Tibial nerve (tissue), 4 donors: Measurements from ENCODE around the gene NBAS. TPM values are rescaled to one million over a fixed set of nuclear protein-coding genes. Genes with fewer than 3 reads are reported as not detected.

Experiments
- DNase-seq, 2 donors: peaks; one replicate each; pipeline ENCODE4 v3.0.0-alpha.2; 2019; ENCODE audit warnings: low spot score in 2 of 2
- H3K27ac ChIP-seq, 4 donors: fragments of 200-600 bp; sonication (generic) in 3 of 4; one replicate each; pipeline ENCODE4 v1.5.1; 2017 to 2019; ENCODE audit warnings: mild to moderate bottlenecking in 1 of 4
- H3K27me3 ChIP-seq, 2 donors: fragments of 200-600 bp; sonication (generic) in 1 of 2; one replicate each; pipeline versions ENCODE4 v1.5.1 to v1.6.0; 2017 to 2019
- H3K36me3 ChIP-seq, 3 donors: fragments of 200-600 bp; sonication (generic); one replicate each; pipeline ENCODE4 v1.5.1; 2018 to 2019
- H3K4me1 ChIP-seq, 4 donors: fragments of 200-600 bp; sonication (generic) in 3 of 4; one replicate each; pipeline ENCODE4 v1.5.1; 2017 to 2019
- H3K4me3 ChIP-seq, 4 donors: fragments of 200-600 bp; sonication (generic) in 3 of 4; one replicate each; pipeline ENCODE4 v1.5.1; 2017 to 2019; ENCODE audit warnings: mild to moderate bottlenecking in 1 of 4, moderate library complexity in 1 of 4
- H3K9me3 ChIP-seq, 4 donors: fragments of 200-600 bp; sonication (generic) in 3 of 4; one replicate each; pipeline ENCODE4 v1.5.1; 2017 to 2019
- EP300 ChIP-seq, 2 donors: sonication (generic); formaldehyde crosslinking; IDR thresholded peaks; one replicate each; pipeline ENCODE4 v1.6.1; 2017; ENCODE audit warnings: antibody characterized with exemption in 2 of 2, mild to moderate bottlenecking in 1 of 2
- POLR2A ChIP-seq, 2 donors: fragments of 450-650 bp; IDR thresholded peaks; one replicate each; pipeline ENCODE4 v1.6.1; 2017; ENCODE audit warnings: antibody characterized with exemption in 2 of 2, mild to moderate bottlenecking in 2 of 2, moderate library complexity in 2 of 2
- WGBS, 2 donors: methylation state at CpG; one replicate each; pipeline ENCODE4 v1.1.5; 2018; 5-methylcytosine and 5-hydroxymethylcytosine counted together
- total RNA-seq, 4 donors: library from RNA; depleted of rRNA; stranded (reverse); fragments of >200 nt; gene quantifications; one replicate each; pipeline ENCODE4 v1.1.0, GENCODE V29; 2016
- TF ChIP-seq, protein P1 (sequence below), 5 experiments: fragments of 200-600 bp in 3 of 5; fragments of 450-650 bp in 2 of 5; sonication (generic) in 3 of 5; IDR thresholded peaks; one replicate each; pipeline ENCODE4 v1.5.1; 2016 to 2019; ENCODE audit warnings: antibody characterized with exemption in 5 of 5, mild to moderate bottlenecking in 3 of 5, moderate library complexity in 2 of 5

The NBAS gene
- total RNA-seq, 4 donors from 2014 or later, result 49.0 to 59.1 (median 55.1) TPM

DNA sequence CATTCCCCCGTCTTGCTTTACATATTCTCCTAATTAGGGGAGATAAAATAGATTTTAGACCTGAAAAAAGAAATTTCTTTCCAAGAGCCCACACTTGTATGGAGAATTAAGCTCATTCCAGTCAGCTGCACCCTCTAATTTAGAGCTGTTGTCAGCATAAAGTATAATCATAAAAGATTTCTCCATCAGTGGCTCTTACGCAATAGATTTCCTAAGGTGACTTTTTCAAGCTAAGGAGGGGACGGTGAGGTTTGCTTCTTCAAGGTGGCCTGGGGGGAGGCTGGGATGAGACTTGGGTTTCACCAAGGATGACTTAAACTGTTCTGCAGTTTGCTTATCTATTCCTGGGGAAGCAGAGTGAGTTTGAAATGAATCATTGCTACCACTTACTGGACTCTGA is 426.2 kb downstream of the NBAS start:
- Histone ChIP-seq H3K4me1 (no peaks in the 10 kb centered on the region), H3K36me3 (no peaks in the 10 kb centered on the region), H3K27ac (no peak overlapping the region), H3K27me3 (no peaks in the 10 kb centered on the region), H3K4me3 (no peak overlapping the region), H3K9me3 (peaks cover 0 to 5% (median 0%) of the 10 kb centered on the region in 4 donors)
- DNase-seq, result no peak
- WGBS, 2 donors, result 93% methylated on average over 3 of the region's 3 CpGs
- TF ChIP-seq EP300 (IDR thresholded peaks at IDR 0.05) (no peak), POLR2A (IDR thresholded peaks at IDR 0.05) (no peak)
- TF ChIP-seq, protein P1, sequence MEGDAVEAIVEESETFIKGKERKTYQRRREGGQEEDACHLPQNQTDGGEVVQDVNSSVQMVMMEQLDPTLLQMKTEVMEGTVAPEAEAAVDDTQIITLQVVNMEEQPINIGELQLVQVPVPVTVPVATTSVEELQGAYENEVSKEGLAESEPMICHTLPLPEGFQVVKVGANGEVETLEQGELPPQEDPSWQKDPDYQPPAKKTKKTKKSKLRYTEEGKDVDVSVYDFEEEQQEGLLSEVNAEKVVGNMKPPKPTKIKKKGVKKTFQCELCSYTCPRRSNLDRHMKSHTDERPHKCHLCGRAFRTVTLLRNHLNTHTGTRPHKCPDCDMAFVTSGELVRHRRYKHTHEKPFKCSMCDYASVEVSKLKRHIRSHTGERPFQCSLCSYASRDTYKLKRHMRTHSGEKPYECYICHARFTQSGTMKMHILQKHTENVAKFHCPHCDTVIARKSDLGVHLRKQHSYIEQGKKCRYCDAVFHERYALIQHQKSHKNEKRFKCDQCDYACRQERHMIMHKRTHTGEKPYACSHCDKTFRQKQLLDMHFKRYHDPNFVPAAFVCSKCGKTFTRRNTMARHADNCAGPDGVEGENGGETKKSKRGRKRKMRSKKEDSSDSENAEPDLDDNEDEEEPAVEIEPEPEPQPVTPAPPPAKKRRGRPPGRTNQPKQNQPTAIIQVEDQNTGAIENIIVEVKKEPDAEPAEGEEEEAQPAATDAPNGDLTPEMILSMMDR (IDR thresholded peaks at IDR 0.05), result no peak

- no peak overlapping the region for H3K27ac ChIP-seq
- no peaks in the 10 kb centered on the region for H3K4me1 ChIP-seq
Measured at GRCh38 chr2:15133461-15133860, 427.7 kb downstream of the NBAS start.

GRCh38 chr2:15128846-15129245 is 432.3 kb downstream of the NBAS start:
- TF ChIP-seq, protein P1 (IDR thresholded peaks at IDR 0.05), result no peak
- no peak for TF ChIP-seq EP300 (IDR thresholded peaks at IDR 0.05)
- no peak for TF ChIP-seq POLR2A (IDR thresholded peaks at IDR 0.05)
- no peaks in the 10 kb centered on the region for H3K27me3 ChIP-seq
- H3K9me3 ChIP-seq, result peaks cover 0 to 12% (median 0%) of the 10 kb centered on the region in 4 donors
- H3K4me1 ChIP-seq, result no peaks in the 10 kb centered on the region
- H3K4me3 ChIP-seq, result no peak overlapping the region
- H3K27ac ChIP-seq, result no peak overlapping the region
- no peak for DNase-seq
- H3K36me3 ChIP-seq, result no peaks in the 10 kb centered on the region
- WGBS, 2 donors, result 60 to 80% methylated on average over 10 of the region's 10 CpGs

More at GRCh38 chr2:15133461-15133860, 427.7 kb downstream of the NBAS start:
- H3K9me3 ChIP-seq, result no peaks in the 10 kb centered on the region
- DNase-seq, result no peak
- no peaks in the 10 kb centered on the region for H3K27me3 ChIP-seq
- H3K4me3 ChIP-seq, result no peak overlapping the region
- no peaks in the 10 kb centered on the region for H3K36me3 ChIP-seq
- TF ChIP-seq, protein P1 (IDR thresholded peaks at IDR 0.05), result no peak
- TF ChIP-seq POLR2A (IDR thresholded peaks at IDR 0.05) (no peak), EP300 (IDR thresholded peaks at IDR 0.05) (no peak)

DNA sequence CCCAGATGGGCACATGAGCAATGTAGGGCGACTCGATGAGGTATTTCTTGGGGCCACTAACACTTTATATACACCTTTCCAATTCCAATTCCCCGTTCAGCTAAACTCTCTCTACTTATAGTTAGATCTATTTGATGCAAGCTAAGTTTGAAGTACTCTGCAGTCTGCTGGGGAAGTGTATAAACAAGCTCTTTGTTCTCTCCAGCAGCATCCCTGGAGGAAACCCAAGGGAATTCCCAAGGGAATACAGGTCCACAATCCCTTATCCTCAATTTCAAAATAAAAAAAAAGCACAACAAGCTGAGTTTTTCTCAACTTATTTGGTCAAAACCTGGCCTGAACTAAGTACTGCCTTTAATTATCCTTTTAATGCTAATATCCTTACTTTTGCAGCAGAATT is 433.3 kb downstream of the NBAS start:
- Histone ChIP-seq H3K4me1 (no peaks in the 10 kb centered on the region), H3K27me3 (no peaks in the 10 kb centered on the region), H3K36me3 (no peaks in the 10 kb centered on the region), H3K4me3 (no peak overlapping the region), H3K27ac (no peak overlapping the region), H3K9me3 (peaks cover 0 to 16% (median 0%) of the 10 kb centered on the region in 4 donors)
- DNase-seq, result no peak
- TF ChIP-seq POLR2A (IDR thresholded peaks at IDR 0.05) (no peak), EP300 (IDR thresholded peaks at IDR 0.05) (no peak)
- TF ChIP-seq, protein P1 (IDR thresholded peaks at IDR 0.05), result no peak
- 77% methylated on average over 3 of the region's 3 CpGs for WGBS, 2 donors

GRCh38 chr2:15127301-15127700 is 433.8 kb downstream of the NBAS start:
- Histone ChIP-seq H3K27ac (no peak overlapping the region), H3K27me3 (no peaks in the 10 kb centered on the region), H3K36me3 (no peaks in the 10 kb centered on the region), H3K4me1 (no peaks in the 10 kb centered on the region), H3K4me3 (no peak overlapping the region), H3K9me3 (peaks cover 0 to 18% (median 0%) of the 10 kb centered on the region in 4 donors)
- DNase-seq, result no peak
- 63 to 74% methylated on average over 4 of the region's 4 CpGs for WGBS, 2 donors
- TF ChIP-seq EP300 (IDR thresholded peaks at IDR 0.05), result no peak

DNA sequence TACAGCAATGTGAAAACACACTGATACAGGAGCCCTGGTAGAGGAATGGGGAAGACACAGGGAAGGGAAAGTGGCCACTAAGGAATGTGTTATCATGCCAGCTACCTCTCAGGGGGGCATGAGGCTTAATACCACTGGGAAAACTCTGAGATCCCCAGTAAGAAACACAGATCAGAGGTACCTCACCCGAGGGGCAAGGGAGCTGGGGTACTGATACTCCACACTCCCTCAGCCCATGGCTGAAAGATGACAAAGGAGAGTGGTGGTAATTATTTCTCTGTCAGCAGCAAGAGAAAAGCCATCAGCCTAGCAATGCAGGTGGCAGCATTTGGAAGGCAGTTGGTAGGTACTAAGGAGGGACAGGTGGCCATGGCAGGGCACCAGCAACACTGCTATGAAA is 434.8 kb downstream of the NBAS start:
- TF ChIP-seq POLR2A (IDR thresholded peaks at IDR 0.05) (no peak), EP300 (IDR thresholded peaks at IDR 0.05) (no peak)
- TF ChIP-seq, protein P1 (IDR thresholded peaks at IDR 0.05), result no peak
- Histone ChIP-seq H3K27me3 (no peaks in the 10 kb centered on the region), H3K4me1 (no peaks in the 10 kb centered on the region), H3K9me3 (peaks cover 0 to 18% (median 0%) of the 10 kb centered on the region in 4 donors), H3K36me3 (no peaks in the 10 kb centered on the region), H3K4me3 (no peak overlapping the region), H3K27ac (no peak overlapping the region)
- no peak for DNase-seq
- 92 to 93% methylated on average over 1 of the region's 1 CpG for WGBS, 2 donors
